Measurements from ENCODE around the gene EEPD1.

The EEPD1 gene

DNA sequence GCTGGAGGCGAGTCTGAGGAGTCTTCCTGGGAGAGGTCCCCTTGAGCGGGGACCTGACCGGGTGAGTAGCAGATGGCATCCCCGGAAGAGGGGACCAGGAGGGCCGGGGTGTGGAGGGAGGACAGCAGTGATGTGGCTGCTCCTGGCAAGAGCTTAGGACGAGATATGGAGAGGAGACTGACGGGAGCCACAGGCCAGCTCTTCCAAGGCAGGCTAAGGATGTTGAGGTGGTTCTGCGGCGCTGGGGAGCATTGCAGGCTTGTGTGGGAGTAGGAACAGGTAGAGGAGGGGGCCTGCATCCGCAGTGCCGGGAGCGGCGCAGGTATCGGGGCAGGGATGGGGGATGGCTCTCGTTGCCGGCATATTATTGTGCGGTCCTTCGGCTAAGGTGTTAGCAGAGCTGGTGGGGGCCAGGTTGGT, 159.9 kb downstream of the EEPD1 start:
- H3K27me3 ChIP-seq (ENCODE audit: low read depth, low read length), result no peaks in the 10 kb centered on the region
- peak overlapping the region; percentile 73 for H3K4me2 ChIP-seq (ENCODE audit: low read length)
- no peaks in the 10 kb centered on the region for H3K9me3 ChIP-seq (ENCODE audit: insufficient read depth, low read length)
- H3K4me3 ChIP-seq (ENCODE audit: low read length), result peak overlapping the region; percentile 62
- H3K27ac ChIP-seq (ENCODE audit: low read length), result no peak overlapping the region
- no peaks in the 10 kb centered on the region for H3K79me2 ChIP-seq (ENCODE audit: low read length)
- H3K36me3 ChIP-seq (replicated peaks; ENCODE audit: low read depth, low read length), result no peaks in the 10 kb centered on the region
- TF ChIP-seq EZH2phosphoT487 (IDR thresholded peaks at IDR 0.05; ENCODE audit: low read depth), result no peak
- TF ChIP-seq, protein P1, sequence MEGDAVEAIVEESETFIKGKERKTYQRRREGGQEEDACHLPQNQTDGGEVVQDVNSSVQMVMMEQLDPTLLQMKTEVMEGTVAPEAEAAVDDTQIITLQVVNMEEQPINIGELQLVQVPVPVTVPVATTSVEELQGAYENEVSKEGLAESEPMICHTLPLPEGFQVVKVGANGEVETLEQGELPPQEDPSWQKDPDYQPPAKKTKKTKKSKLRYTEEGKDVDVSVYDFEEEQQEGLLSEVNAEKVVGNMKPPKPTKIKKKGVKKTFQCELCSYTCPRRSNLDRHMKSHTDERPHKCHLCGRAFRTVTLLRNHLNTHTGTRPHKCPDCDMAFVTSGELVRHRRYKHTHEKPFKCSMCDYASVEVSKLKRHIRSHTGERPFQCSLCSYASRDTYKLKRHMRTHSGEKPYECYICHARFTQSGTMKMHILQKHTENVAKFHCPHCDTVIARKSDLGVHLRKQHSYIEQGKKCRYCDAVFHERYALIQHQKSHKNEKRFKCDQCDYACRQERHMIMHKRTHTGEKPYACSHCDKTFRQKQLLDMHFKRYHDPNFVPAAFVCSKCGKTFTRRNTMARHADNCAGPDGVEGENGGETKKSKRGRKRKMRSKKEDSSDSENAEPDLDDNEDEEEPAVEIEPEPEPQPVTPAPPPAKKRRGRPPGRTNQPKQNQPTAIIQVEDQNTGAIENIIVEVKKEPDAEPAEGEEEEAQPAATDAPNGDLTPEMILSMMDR (IDR thresholded peaks at IDR 0.05; ENCODE audit: low read depth, low read length), result no peak
- no peaks in the 10 kb centered on the region for H4K20me1 ChIP-seq (ENCODE audit: insufficient read depth, low read length)
- no peak overlapping the region for H3K9ac ChIP-seq (ENCODE audit: low read length)
- peak overlapping the region; percentile 99 for H2AFZ ChIP-seq (ENCODE audit: low read depth, low read length)
- H3K4me1 ChIP-seq (ENCODE audit: low read length), result peaks cover 7% of the 10 kb centered on the region; the same call in 1 of the 2 replicates

DNA sequence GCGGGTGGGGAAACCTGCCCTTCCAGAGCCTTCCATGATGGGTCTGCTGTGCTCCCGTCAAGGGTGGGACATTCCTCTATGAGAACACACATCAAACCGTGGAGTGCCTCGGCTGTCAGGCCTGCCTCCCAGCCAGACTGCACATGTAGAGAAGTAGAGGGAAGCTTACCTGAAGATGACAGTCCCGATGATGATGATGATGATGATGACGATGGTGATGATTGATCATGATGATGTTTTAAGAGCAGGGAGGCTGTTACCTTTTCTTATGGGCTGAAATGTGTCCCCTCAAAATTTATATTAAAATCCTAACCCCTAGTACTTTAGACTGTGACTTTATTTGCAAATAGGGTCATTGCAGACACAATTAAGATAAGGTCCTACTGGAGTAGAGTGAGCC, 160.6 kb downstream of the EEPD1 start:
- Histone ChIP-seq H3K4me2 (ENCODE audit: low read length) (no peak overlapping the region), H2AFZ (ENCODE audit: low read depth, low read length) (no peak overlapping the region), H3K79me2 (ENCODE audit: low read length) (no peaks in the 10 kb centered on the region), H3K9ac (ENCODE audit: low read length) (no peak overlapping the region), H3K36me3 (replicated peaks; ENCODE audit: low read depth, low read length) (no peaks in the 10 kb centered on the region), H3K27me3 (ENCODE audit: low read depth, low read length) (no peaks in the 10 kb centered on the region), H3K4me3 (ENCODE audit: low read length) (no peak overlapping the region), H4K20me1 (ENCODE audit: insufficient read depth, low read length) (no peaks in the 10 kb centered on the region), H3K27ac (ENCODE audit: low read length) (no peak overlapping the region), H3K9me3 (ENCODE audit: insufficient read depth, low read length) (no peaks in the 10 kb centered on the region), H3K4me1 (ENCODE audit: low read length) (peaks cover 7% of the 10 kb centered on the region; the same call in 1 of the 2 replicates)
- no peak for TF ChIP-seq EZH2phosphoT487 (IDR thresholded peaks at IDR 0.05; ENCODE audit: low read depth)
- TF ChIP-seq, protein P1 (IDR thresholded peaks at IDR 0.05; ENCODE audit: low read depth, low read length), result no peak

DNA sequence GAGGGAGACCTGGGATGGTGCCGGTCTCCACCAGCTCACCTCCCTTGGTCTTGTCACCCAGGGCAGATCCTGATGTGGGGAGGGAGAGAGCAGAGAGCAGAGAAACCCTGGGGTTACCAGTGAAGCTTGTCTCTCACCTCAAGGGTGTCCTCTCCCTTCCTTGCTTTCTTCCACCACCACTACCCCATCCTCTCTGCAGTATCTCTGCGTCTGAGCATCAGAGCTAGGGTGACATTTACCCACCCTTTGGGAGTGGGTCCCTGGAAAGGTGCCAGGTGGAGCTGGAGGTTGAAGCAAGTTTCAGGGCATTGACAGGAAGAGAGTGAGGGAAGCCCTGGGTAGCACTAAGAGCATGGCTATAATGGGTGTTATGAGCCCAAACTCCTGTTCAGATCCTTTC, 161.4 kb downstream of the EEPD1 start:
- H2AFZ ChIP-seq (ENCODE audit: low read depth, low read length), result no peak overlapping the region
- no peaks in the 10 kb centered on the region for H3K79me2 ChIP-seq (ENCODE audit: low read length)
- H3K4me1 ChIP-seq (ENCODE audit: low read length), result peaks cover 7% of the 10 kb centered on the region; the same call in 1 of the 2 replicates
- H4K20me1 ChIP-seq (ENCODE audit: insufficient read depth, low read length), result no peaks in the 10 kb centered on the region
- TF ChIP-seq, protein P1 (IDR thresholded peaks at IDR 0.05; ENCODE audit: low read depth, low read length), result no peak
- TF ChIP-seq EZH2phosphoT487 (IDR thresholded peaks at IDR 0.05; ENCODE audit: low read depth), result no peak
- H3K36me3 ChIP-seq (replicated peaks; ENCODE audit: low read depth, low read length), result no peaks in the 10 kb centered on the region
- H3K4me2 ChIP-seq (ENCODE audit: low read length), result no peak overlapping the region
- no peaks in the 10 kb centered on the region for H3K27me3 ChIP-seq (ENCODE audit: low read depth, low read length)
- no peaks in the 10 kb centered on the region for H3K9me3 ChIP-seq (ENCODE audit: insufficient read depth, low read length)
- no peak overlapping the region for H3K9ac ChIP-seq (ENCODE audit: low read length)
- H3K27ac ChIP-seq (ENCODE audit: low read length), result no peak overlapping the region
- H3K4me3 ChIP-seq (ENCODE audit: low read length), result no peak overlapping the region

DNA sequence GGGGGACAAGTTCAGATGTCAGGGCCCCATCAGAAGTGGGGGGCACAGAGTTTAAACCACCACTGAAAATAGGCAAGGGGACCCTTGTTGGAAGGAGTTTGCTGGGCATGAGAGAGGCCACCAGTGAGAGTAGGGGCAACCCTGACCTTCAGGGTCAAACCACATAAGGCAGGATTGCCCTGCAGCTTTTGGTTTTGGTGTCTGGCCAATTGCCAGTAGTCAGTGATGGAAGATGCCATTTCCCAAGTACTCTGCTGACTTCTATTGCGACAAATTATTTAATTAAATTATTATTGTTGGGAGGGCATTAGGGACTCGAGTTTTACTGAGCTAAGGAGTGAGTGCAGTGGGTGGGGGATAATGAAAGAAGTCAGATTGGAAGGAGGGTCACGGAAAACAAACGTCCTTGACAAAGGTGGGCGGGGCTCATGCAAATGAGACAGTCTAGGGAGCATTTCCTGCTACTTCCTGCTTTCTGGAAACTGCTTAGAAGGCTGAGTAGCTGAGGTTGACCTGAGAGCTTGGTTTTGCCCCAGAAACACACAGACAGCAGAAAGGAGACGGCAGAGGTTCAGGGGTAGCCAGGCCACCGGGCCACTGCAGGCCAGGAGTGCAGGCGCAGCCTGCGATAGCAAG, 162.4 kb downstream of the EEPD1 start:
- Histone ChIP-seq H3K27ac (ENCODE audit: low read length) (no peak overlapping the region), H3K9me3 (ENCODE audit: insufficient read depth, low read length) (no peaks in the 10 kb centered on the region), H3K9ac (ENCODE audit: low read length) (no peak overlapping the region), H3K27me3 (ENCODE audit: low read depth, low read length) (no peaks in the 10 kb centered on the region), H2AFZ (ENCODE audit: low read depth, low read length) (no peak overlapping the region), H4K20me1 (ENCODE audit: insufficient read depth, low read length) (no peaks in the 10 kb centered on the region), H3K4me1 (ENCODE audit: low read length) (peaks cover 7% of the 10 kb centered on the region; the same call in 1 of the 2 replicates), H3K4me2 (ENCODE audit: low read length) (no peak overlapping the region), H3K36me3 (replicated peaks; ENCODE audit: low read depth, low read length) (no peaks in the 10 kb centered on the region), H3K79me2 (ENCODE audit: low read length) (no peaks in the 10 kb centered on the region), H3K4me3 (ENCODE audit: low read length) (no peak overlapping the region)
- no peak for TF ChIP-seq EZH2phosphoT487 (IDR thresholded peaks at IDR 0.05; ENCODE audit: low read depth)
- TF ChIP-seq, protein P1 (IDR thresholded peaks at IDR 0.05; ENCODE audit: low read depth, low read length), result no peak

Data from OCI-LY3 (cell line).